SH-SY5Y (cell line): Measurements from ENCODE around the gene MACROH2A1.

ENCODE experiments used
- GATA2 ChIP-seq: IDR thresholded peaks from 2 replicates; pipeline ENCODE4 v1.6.1; 2011; ENCODE audit warnings: mild to moderate bottlenecking, low read depth, low read length
- GATA3 ChIP-seq: IDR thresholded peaks from 2 replicates; pipeline ENCODE4 v1.6.1; 2011; ENCODE audit warnings: low read depth, mild to moderate bottlenecking, low read length, moderate library complexity

- TF ChIP-seq GATA2, result no peak
- no peak for TF ChIP-seq GATA3
These were observed 19.9 kb downstream of the MACROH2A1 start for GRCh38 chr5:135379046-135379654.
